Fibroblast of pulmonary artery (primary cell): Measurements from ENCODE around the gene GRAMD1A.

Source experiments
- DNase-seq: peaks from one replicate; pipeline ENCODE4 v3.0.0-alpha.2; 2010; ENCODE audit warnings: low read depth
- H3K4me3 ChIP-seq: replicated peaks from 2 replicates; pipeline ENCODE4 v1.5.1; 2011; ENCODE audit warnings: low read depth, mild to moderate bottlenecking, control low read depth, low read length, moderate library complexity
- TF ChIP-seq, protein P1 (sequence below): IDR thresholded peaks from 2 replicates; pipeline ENCODE4 v1.5.1; 2011; ENCODE audit warnings: mild to moderate bottlenecking, control low read depth, low read length, inconsistent platforms; ENCODE audit errors: missing control alignments

The GRAMD1A gene

DNA sequence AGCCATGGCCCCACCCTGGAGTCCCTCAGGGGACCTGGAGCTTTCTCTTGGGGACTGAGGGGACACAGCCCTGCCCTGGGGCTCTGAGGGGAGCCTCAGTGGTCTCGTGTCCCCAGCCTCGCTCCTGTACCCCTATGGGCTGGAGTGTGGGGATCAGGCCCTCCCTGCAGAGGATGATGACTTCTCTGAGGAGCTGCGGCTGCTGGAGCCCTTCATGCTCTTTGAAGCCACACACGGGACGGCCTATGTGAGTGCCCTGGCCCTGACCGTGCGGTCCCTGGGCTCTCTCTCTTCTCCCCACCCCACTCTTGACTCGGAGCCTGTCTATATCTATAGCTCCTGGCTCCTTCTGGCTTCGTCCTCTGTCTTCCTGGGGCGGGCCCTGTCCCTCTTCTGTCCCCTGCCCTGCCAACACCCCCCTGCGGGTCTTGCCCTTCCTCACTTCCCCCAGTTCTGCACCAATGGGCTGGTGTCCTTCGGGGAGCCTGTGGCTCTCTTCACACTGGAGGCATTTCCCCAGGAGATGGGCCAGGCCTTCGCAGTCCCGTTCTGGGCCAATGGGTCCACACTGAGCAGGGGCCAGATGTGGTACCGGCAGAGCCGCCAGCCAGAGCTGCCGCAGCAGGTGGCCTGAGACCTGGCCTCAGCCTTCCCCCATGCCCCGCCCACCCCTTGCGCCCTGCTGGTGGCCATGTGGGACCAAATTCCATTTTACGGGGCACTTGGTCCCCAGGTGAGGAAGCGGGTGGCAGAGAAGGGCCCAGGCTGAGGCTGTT lies 74.5 kb downstream of the GRAMD1A start:
- TF ChIP-seq, protein P1, sequence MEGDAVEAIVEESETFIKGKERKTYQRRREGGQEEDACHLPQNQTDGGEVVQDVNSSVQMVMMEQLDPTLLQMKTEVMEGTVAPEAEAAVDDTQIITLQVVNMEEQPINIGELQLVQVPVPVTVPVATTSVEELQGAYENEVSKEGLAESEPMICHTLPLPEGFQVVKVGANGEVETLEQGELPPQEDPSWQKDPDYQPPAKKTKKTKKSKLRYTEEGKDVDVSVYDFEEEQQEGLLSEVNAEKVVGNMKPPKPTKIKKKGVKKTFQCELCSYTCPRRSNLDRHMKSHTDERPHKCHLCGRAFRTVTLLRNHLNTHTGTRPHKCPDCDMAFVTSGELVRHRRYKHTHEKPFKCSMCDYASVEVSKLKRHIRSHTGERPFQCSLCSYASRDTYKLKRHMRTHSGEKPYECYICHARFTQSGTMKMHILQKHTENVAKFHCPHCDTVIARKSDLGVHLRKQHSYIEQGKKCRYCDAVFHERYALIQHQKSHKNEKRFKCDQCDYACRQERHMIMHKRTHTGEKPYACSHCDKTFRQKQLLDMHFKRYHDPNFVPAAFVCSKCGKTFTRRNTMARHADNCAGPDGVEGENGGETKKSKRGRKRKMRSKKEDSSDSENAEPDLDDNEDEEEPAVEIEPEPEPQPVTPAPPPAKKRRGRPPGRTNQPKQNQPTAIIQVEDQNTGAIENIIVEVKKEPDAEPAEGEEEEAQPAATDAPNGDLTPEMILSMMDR: no peak
- no peak for DNase-seq
- H3K4me3 ChIP-seq: no peak overlapping the region

DNA sequence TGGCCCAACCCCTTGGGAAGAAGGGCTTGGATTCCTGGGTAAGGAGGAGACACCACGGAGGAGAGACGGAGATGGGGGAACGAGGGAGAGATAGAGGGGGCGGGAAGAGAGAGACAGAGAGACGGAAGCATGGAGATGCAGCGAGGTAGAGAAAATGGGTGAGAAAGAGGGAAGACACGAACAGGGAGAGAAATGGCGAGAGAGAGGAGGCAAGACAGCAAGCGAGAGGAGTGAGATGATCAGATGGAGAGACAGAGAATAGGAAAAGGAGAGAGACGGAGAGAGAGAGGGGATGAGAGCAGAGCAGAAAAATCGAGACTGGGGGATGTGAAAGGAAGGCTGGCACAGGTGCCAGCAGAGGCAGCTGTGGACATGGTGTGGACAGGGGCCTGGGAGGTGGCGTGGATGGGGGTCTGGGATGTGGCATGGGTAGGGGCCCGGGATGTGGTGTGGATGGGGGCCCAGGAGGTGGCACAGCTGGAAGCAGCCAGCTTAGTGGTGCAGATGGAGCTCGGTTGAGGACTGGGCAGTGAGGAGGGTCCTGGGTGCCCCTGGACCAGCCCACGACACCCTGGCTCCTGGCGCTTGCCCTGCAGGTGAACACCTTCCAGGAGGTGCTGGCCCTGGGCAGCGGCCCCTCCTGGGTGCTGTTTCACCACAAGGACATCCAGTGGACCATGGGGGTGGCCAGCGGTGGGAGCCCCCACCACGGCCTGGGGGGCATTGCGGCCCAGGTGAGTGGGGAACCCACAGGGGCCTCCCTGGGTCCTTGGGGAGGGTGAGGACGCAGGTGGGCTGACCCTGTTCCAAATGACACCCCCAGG lies 75.3 kb downstream of the GRAMD1A start:
- DNase-seq: no peak
- TF ChIP-seq, protein P1: no peak
- no peak overlapping the region for H3K4me3 ChIP-seq

DNA sequence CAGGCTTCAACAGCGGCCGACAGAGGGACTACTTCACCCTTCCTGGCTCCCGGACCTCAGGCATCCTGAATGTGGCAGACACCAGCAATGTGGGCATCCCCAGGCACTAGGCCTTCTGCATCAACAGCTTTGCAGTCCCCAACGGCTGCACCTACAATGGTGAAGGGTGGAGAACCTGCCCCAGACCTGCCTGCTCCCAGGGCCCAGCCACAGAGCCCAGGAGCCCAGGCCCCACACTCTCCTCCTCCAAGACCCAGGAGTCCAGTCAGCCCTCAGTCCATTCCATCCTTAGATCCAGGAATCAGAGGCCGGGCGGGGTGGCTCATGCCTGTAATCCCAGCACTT lies 75.9 kb downstream of the GRAMD1A start:
- TF ChIP-seq, protein P1: no peak
- no peak overlapping the region for H3K4me3 ChIP-seq
- no peak for DNase-seq
